GM21528 (cell line): ENCODE measurements around the gene LPGAT1.

Source experiments
- ATAC-seq: cut with Tn5 transposase; IDR thresholded peaks from one replicate; pipeline ENCODE4 v1.9.1; 2021; ENCODE audit warnings: mild to moderate bottlenecking, moderate library complexity; ENCODE audit not compliant: unreplicated experiment, low FRiP score

Gene LPGAT1

GRCh38 chr1:211764701-211765100 lies 65.9 kb downstream of the LPGAT1 start:
- no peak for ATAC-seq

- ATAC-seq = no peak
Observed at GRCh38 chr1:211762206-211762605, 68.4 kb downstream of the LPGAT1 start.

- ATAC-seq = no peak
Observed at GRCh38 chr1:211761400-211761799, 69.2 kb downstream of the LPGAT1 start.

GRCh38 chr1:211756471-211757020 lies 74.0 kb downstream of the LPGAT1 start:
- no peak for ATAC-seq

- ATAC-seq = no peak
Observed at GRCh38 chr1:211753649-211754251, 76.8 kb downstream of the LPGAT1 start.

- ATAC-seq = no peak
Observed at GRCh38 chr1:211752951-211753486, 77.5 kb downstream of the LPGAT1 start.

DNA sequence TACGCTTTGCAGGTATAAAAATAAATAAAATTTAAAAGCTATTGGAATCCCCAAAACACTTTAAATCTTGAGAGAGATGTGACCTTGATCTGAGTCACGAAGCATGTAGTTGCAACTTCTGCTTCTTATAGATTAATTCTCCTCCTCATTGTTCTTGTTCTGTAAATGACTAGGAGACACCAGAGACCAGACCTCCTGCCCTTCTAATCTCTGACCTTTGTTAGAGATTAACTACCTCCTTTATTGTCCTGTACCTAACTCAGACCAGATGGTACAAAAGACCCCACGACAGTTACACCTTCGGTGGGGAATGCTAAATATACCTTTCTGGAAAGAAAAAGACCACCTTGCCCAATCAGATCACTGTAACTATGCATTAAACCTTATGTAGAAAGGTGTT lies 78.2 kb downstream of the LPGAT1 start:
- ATAC-seq = no peak

- ATAC-seq = no peak
Observed at GRCh38 chr1:211751438-211751837, 79.1 kb downstream of the LPGAT1 start.

GRCh38 chr1:211750599-211750998 lies 80.0 kb downstream of the LPGAT1 start:
- no peak for ATAC-seq

GRCh38 chr1:211749251-211749650 lies 81.3 kb downstream of the LPGAT1 start:
- no peak for ATAC-seq

GRCh38 chr1:211748810-211749209 lies 81.8 kb downstream of the LPGAT1 start:
- no peak for ATAC-seq

DNA sequence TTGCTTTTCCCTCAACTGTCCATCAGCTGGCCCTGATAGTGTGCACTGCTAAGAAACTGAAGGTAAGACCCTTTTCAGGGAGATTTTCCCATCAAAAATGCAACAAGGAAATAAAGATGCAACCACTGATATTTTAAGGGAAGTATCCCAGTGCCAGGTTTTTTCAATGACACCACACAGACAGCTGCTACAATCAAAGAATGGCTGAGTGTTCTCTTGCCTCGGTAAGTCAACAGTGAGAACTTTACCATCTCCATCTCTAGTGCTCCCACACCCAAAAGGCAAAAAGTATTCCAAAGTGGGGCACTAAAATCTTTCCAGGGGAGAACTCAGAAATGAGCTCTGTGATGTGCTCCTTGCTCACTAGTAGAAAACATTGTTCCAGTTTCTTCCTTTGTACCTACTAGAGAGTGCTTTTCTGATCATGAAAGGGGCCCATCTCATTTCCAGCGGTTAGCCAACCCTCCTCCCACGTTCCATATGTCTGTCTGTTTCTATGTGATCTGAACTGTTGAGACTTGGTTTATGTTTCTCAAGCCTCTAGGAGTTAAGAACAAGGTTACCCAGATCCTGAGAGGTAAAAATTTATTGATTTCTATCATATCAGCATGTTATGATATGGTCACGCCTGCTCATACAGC lies 87.6 kb downstream of the LPGAT1 start:
- ATAC-seq = no peak

DNA sequence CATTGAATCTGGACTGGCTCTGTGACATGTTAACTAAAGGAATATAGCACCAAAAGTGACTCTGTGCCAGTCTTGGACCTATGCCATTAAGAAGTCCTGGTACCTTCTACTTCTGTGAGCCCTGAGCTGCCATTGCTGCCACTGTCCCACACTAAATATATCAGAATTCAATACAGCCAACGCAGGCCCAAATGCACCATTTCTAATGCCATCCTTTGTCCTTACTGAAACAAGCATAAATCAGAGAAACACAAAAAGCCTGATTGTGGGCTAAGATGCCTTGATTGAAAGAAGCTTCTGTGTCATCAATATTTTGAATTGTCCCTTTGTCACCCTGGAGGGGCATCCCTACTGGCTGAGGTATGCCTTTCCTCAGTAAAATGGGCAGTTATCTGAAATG lies 88.3 kb downstream of the LPGAT1 start:
- ATAC-seq = no peak

DNA sequence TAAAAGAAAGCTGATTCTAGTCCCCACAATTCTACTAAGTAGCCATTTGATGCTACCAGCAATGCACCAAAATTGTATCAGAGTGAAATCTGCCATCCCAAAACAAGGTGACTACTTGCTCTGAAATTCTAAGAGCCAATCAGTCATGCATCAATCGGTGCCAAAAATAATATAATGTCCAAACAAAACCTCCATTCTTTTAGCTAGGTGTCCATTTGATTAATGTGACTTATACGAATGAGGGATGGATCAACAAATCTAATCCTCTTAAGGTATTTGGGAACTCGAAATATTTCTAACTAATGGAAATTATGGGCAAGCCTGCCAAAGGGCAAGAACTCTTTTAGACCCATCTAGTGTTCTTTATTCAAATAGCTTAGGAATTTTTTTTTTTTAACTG lies 88.8 kb downstream of the LPGAT1 start:
- ATAC-seq = no peak

DNA sequence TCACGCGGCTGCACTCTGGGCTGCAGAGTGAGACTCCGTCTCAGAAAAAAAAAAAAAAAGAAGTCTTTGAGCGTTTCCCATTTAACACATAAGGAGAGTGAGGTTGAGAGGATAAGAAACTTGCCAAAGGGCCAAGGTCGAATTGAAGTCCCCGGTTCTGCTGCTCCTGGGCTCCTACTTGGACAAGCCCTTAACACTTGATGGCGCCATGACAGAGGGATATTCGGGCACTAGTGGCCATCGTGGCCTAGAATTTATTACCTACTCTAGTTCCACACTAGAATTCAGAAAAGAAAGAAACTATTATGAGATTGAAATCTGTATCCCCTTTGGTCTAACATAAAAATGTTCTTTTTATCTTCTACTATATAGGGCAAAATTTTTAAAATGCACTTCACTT lies 89.4 kb downstream of the LPGAT1 start:
- ATAC-seq = no peak

GRCh38 chr1:211739671-211740411 lies 90.7 kb downstream of the LPGAT1 start:
- ATAC-seq = no peak

GRCh38 chr1:211738691-211739301 lies 91.8 kb downstream of the LPGAT1 start:
- ATAC-seq = no peak

GRCh38 chr1:211738096-211738690 lies 92.4 kb downstream of the LPGAT1 start:
- no peak for ATAC-seq

DNA sequence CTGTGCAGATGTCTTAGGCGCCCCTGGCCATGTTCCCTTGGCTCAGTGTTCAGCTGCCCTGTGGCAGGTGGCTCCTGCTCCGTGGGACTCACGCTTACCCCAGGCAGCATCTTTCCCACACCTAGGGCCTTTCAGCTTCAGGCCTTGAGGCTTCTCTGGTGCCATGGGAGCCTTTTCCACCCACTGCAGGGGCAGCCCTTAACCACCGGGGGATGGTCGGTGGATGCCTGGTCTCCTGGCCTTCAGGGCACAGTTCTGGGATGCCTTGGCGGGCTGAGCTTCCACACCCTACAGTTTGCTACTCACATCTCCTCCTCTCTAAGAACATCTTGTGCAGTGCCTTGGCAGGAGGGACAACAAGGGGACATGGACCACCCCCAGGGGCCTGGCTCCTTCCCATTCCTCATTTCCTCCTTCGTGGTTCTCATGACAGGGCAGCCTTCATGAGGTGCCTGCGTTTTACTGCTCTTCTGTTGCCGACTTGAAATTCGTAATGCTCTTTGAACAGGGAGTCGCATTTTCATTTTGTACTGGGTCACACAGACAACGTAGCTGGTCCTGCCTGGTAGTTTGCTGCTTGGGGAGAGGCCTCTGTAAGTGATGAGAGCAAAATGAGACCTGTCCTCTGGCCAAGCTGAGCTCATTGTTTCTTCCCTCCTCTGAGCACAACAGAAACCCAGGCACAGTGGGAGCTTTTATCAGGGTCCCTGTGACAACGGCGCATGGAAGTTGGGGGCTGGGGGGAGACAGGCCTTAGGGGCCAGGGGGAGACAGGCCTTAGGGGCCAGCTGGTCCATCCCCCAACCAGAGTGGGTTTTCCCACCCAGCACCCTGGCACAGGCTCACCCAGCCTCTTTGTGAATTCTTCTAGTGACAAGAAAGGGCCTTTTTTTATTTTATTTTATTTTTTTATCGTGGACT lies 93.2 kb downstream of the LPGAT1 start:
- ATAC-seq = no peak
